Measurements from ENCODE around the gene DGKE.

- TF ChIP-seq POLR2A (IDR thresholded peaks at IDR 0.05) (no peak), CTCF (IDR thresholded peaks at IDR 0.05) (no peak)
Observed at GRCh38 chr17:56885312-56885657, 51.3 kb downstream of the DGKE start.
